ENCODE data around the gene ZBTB5.

GRCh38 chr9:37456817-37457216 lies 8.4 kb downstream of the ZBTB5 start:
- TF ChIP-seq, protein P1, sequence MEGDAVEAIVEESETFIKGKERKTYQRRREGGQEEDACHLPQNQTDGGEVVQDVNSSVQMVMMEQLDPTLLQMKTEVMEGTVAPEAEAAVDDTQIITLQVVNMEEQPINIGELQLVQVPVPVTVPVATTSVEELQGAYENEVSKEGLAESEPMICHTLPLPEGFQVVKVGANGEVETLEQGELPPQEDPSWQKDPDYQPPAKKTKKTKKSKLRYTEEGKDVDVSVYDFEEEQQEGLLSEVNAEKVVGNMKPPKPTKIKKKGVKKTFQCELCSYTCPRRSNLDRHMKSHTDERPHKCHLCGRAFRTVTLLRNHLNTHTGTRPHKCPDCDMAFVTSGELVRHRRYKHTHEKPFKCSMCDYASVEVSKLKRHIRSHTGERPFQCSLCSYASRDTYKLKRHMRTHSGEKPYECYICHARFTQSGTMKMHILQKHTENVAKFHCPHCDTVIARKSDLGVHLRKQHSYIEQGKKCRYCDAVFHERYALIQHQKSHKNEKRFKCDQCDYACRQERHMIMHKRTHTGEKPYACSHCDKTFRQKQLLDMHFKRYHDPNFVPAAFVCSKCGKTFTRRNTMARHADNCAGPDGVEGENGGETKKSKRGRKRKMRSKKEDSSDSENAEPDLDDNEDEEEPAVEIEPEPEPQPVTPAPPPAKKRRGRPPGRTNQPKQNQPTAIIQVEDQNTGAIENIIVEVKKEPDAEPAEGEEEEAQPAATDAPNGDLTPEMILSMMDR (IDR thresholded peaks at IDR 0.05; ENCODE audit: insufficient read depth, low read depth, low read length), result no peak
- TF ChIP-seq EZH2 (IDR thresholded peaks at IDR 0.05; ENCODE audit: insufficient read depth, low read length), result no peak

All from astrocyte (in vitro differentiated cells and primary cell).